Vagina (tissue), 2 donors: ENCODE measurements around the gene CACNA2D4. TPM values are rescaled to one million over a fixed set of nuclear protein-coding genes. Genes with fewer than 3 reads are reported as not detected.

Experiments used
- DNase-seq, 2 donors: peaks; one replicate each; pipeline ENCODE4 v3.0.0-alpha.2; 2017; ENCODE audit errors: extremely low spot score in 2 of 2
- H3K27ac ChIP-seq: fragments of 200-600 bp; sonication (generic); one replicate; pipeline ENCODE4 v1.5.1; 2019
- H3K27me3 ChIP-seq: fragments of 200-600 bp; sonication (generic); one replicate; pipeline ENCODE4 v1.5.1; 2019
- H3K36me3 ChIP-seq, 2 donors: fragments of 200-600 bp; sonication (generic); one replicate each; pipeline ENCODE4 v1.5.1; 2017 to 2019
- H3K4me1 ChIP-seq: fragments of 200-600 bp; sonication (generic); one replicate; pipeline ENCODE4 v1.5.1; 2019
- H3K4me3 ChIP-seq, 2 donors: fragments of 200-600 bp; sonication (generic); 1 replicate in 1 of 2; 2 replicates in 1 of 2; pipeline ENCODE4 v1.5.1; 2016 to 2019
- H3K9me3 ChIP-seq: fragments of 200-600 bp; sonication (generic); one replicate; pipeline ENCODE4 v1.5.1; 2019
- CTCF ChIP-seq, 3 experiments: fragments of 450-650 bp in 2 of 3; fragments of 200-600 bp in 1 of 3; sonication (generic) in 1 of 3; IDR thresholded peaks; one replicate each; pipeline ENCODE4 v1.5.1; 2017 to 2019; ENCODE audit warnings: antibody characterized with exemption in 3 of 3, mild to moderate bottlenecking in 2 of 3, moderate library complexity in 2 of 3
- POLR2A ChIP-seq, 2 donors: fragments of 450-650 bp; IDR thresholded peaks; one replicate each; pipeline ENCODE4 v1.6.1; 2017; ENCODE audit warnings: antibody characterized with exemption in 2 of 2, mild to moderate bottlenecking in 2 of 2, moderate library complexity in 2 of 2
- POLR2AphosphoS5 ChIP-seq, 2 donors: sonication (generic); formaldehyde crosslinking; IDR thresholded peaks; one replicate each; pipeline ENCODE4 v1.9.0; 2017; ENCODE audit warnings: antibody characterized with exemption in 2 of 2, mild to moderate bottlenecking in 2 of 2, low read depth in 1 of 2; ENCODE audit not compliant: insufficient read depth in 1 of 2
- intact Hi-C: fragments of 100-400 bp; cut with DNase I; formaldehyde crosslinking; loops from one replicate; pipeline ENCODE4 v1.15.1; 2023
- total RNA-seq: library from RNA; depleted of rRNA; stranded (reverse); fragments of >200 nt; gene quantifications from one replicate; pipeline ENCODE4 v1.2.3, GENCODE V29; 2016

Gene CACNA2D4
- total RNA-seq, 1 donor from 2014 or later, result 2.2 TPM

- no peak for DNase-seq
- TF ChIP-seq POLR2AphosphoS5 (IDR thresholded peaks at IDR 0.05; ENCODE audit: insufficient read depth in 1 of 2, low read depth in 1 of 2) (no peak), POLR2A (IDR thresholded peaks at IDR 0.05) (no peak), CTCF (IDR thresholded peaks at IDR 0.05) (no peak)
- Histone ChIP-seq H3K27ac (no peak overlapping the region), H3K9me3 (peaks cover 10% of the 10 kb centered on the region), H3K4me1 (no peaks in the 10 kb centered on the region), H3K27me3 (no peaks in the 10 kb centered on the region), H3K36me3 (no peaks in the 10 kb centered on the region), H3K4me3 (no peak overlapping the region)
- intact Hi-C loops, result no loop called here
Observed at GRCh38 chr12:1851151-1851701, 67.2 kb downstream of the CACNA2D4 start.

GRCh38 chr12:1848745-1849144 is 69.7 kb downstream of the CACNA2D4 start:
- H3K27ac ChIP-seq, result no peak overlapping the region
- intact Hi-C loops, result no loop called here
- TF ChIP-seq POLR2A (IDR thresholded peaks at IDR 0.05) (no peak), POLR2AphosphoS5 (IDR thresholded peaks at IDR 0.05; ENCODE audit: insufficient read depth in 1 of 2, low read depth in 1 of 2) (no peak), CTCF (IDR thresholded peaks at IDR 0.05) (no peak)
- no peaks in the 10 kb centered on the region for H3K4me1 ChIP-seq
- H3K9me3 ChIP-seq, result no peaks in the 10 kb centered on the region
- no peaks in the 10 kb centered on the region for H3K36me3 ChIP-seq
- no peak overlapping the region for H3K4me3 ChIP-seq
- H3K27me3 ChIP-seq, result no peaks in the 10 kb centered on the region
- no peak for DNase-seq

- Histone ChIP-seq H3K27ac (no peak overlapping the region), H3K36me3 (no peaks in the 10 kb centered on the region), H3K4me3 (no peak overlapping the region), H3K9me3 (no peaks in the 10 kb centered on the region), H3K27me3 (no peaks in the 10 kb centered on the region), H3K4me1 (no peaks in the 10 kb centered on the region)
- TF ChIP-seq CTCF (IDR thresholded peaks at IDR 0.05) (no peak), POLR2A (IDR thresholded peaks at IDR 0.05) (no peak), POLR2AphosphoS5 (IDR thresholded peaks at IDR 0.05; ENCODE audit: insufficient read depth in 1 of 2, low read depth in 1 of 2) (no peak)
- intact Hi-C loops, result no loop called here
- no peak for DNase-seq
Observed at GRCh38 chr12:1848146-1848545, 70.3 kb downstream of the CACNA2D4 start.

GRCh38 chr12:1847411-1847810 is 71.0 kb downstream of the CACNA2D4 start:
- Histone ChIP-seq H3K27me3 (no peaks in the 10 kb centered on the region), H3K9me3 (no peaks in the 10 kb centered on the region), H3K27ac (no peak overlapping the region), H3K36me3 (no peaks in the 10 kb centered on the region), H3K4me1 (no peaks in the 10 kb centered on the region), H3K4me3 (no peak overlapping the region)
- DNase-seq, result no peak
- intact Hi-C loops, result no loop called here
- TF ChIP-seq CTCF (IDR thresholded peaks at IDR 0.05) (no peak), POLR2AphosphoS5 (IDR thresholded peaks at IDR 0.05; ENCODE audit: insufficient read depth in 1 of 2, low read depth in 1 of 2) (no peak), POLR2A (IDR thresholded peaks at IDR 0.05) (no peak)

- no peak for TF ChIP-seq POLR2AphosphoS5 (IDR thresholded peaks at IDR 0.05; ENCODE audit: insufficient read depth in 1 of 2, low read depth in 1 of 2)
- TF ChIP-seq CTCF (IDR thresholded peaks at IDR 0.05), result no peak
- TF ChIP-seq POLR2A (IDR thresholded peaks at IDR 0.05), result no peak
- no peaks in the 10 kb centered on the region for H3K27me3 ChIP-seq
- no peaks in the 10 kb centered on the region for H3K9me3 ChIP-seq
- no peak overlapping the region for H3K4me3 ChIP-seq
- no peaks in the 10 kb centered on the region for H3K36me3 ChIP-seq
- no peak overlapping the region for H3K27ac ChIP-seq
- no peaks in the 10 kb centered on the region for H3K4me1 ChIP-seq
- intact Hi-C loops, result no loop called here
- DNase-seq, result no peak
Observed at GRCh38 chr12:1846421-1847405, 71.7 kb downstream of the CACNA2D4 start.
